VCaP (cell line): Measurements from ENCODE around the gene PTGES3L.

Experiments used
- H3K27ac ChIP-seq: fragments of 450-650 bp; 2 replicates; pipeline ENCODE4 v1.5.1; 2017
- CTCF ChIP-seq: fragments of 450-650 bp; conservative IDR thresholded peaks from 2 replicates; pipeline ENCODE4 v1.5.1; 2017; ENCODE audit warnings: mild to moderate bottlenecking, moderate library complexity

PTGES3L gene

GRCh38 chr17:43018008-43018853, 38.4 kb upstream of the PTGES3L start:
- no peak for TF ChIP-seq CTCF

GRCh38 chr17:43016216-43016615, 36.3 kb upstream of the PTGES3L start:
- no peak for TF ChIP-seq CTCF
- no peak overlapping the region for H3K27ac ChIP-seq

More at GRCh38 chr17:43018008-43018853, 38.4 kb upstream of the PTGES3L start:
- H3K27ac ChIP-seq: no peak overlapping the region

- H3K27ac ChIP-seq: no peak overlapping the region
- TF ChIP-seq CTCF: no peak
Measured at GRCh38 chr17:43015579-43015978, 35.7 kb upstream of the PTGES3L start.

- H3K27ac ChIP-seq: no peak overlapping the region
- no peak for TF ChIP-seq CTCF
Measured at GRCh38 chr17:43014649-43015542, 35.0 kb upstream of the PTGES3L start.

- TF ChIP-seq CTCF: no peak
- H3K27ac ChIP-seq: no peak overlapping the region
Measured at GRCh38 chr17:43014020-43014648, 34.3 kb upstream of the PTGES3L start.

GRCh38 chr17:43013296-43013695, 33.4 kb upstream of the PTGES3L start:
- TF ChIP-seq CTCF: no peak
- H3K27ac ChIP-seq: no peak overlapping the region
